CD4-positive, CD25-positive, alpha-beta regulatory T cell (primary cell): ENCODE results near the gene FBXL3. TPM values are rescaled to one million over a fixed set of nuclear protein-coding genes. Genes with fewer than 3 reads are reported as not detected.

Experiments
- ATAC-seq, 2 donors: fragments of 150-1000 bp; cut with Tn5 transposase; one replicate each; pipeline ENCODE4 v1.10.0; 2021; ENCODE audit warnings: low read depth in 2 of 2, moderate number of reproducible peaks in 2 of 2, moderate library complexity in 1 of 2
- DNase-seq, 3 donors: peaks; one replicate each; pipeline versions ENCODE4 v3.0.0 to v3.0.0-alpha.2; 2012 to 2022; ENCODE audit warnings: mixed read lengths in 1 of 3
- H3K27ac ChIP-seq: one replicate; pipeline ENCODE4 v1.7.0; 2013; ENCODE audit warnings: mild to moderate bottlenecking, low read length; ENCODE audit not compliant: insufficient read depth, poor library complexity, severe bottlenecking
- H3K27me3 ChIP-seq: one replicate; pipeline ENCODE4 v1.7.0; 2013; ENCODE audit warnings: low read length; ENCODE audit not compliant: control insufficient read depth, insufficient read depth
- H3K36me3 ChIP-seq: one replicate; pipeline ENCODE4 v1.7.0; 2013; ENCODE audit warnings: mild to moderate bottlenecking, low read length, moderate library complexity; ENCODE audit not compliant: control insufficient read depth, insufficient read depth
- H3K4me1 ChIP-seq: 2 replicates; pipeline ENCODE4 v1.7.0; 2013; ENCODE audit warnings: mild to moderate bottlenecking, low read length; ENCODE audit not compliant: insufficient read depth, control insufficient read depth, poor library complexity, severe bottlenecking
- H3K4me3 ChIP-seq: one replicate; pipeline ENCODE4 v1.7.0; 2013; ENCODE audit warnings: low read depth, mild to moderate bottlenecking, low read length, moderate library complexity
- H3K9me3 ChIP-seq, 2 experiments: 1 replicate in 1 of 2; 2 replicates in 1 of 2; pipeline ENCODE4 v1.7.0; 2013; ENCODE audit warnings: low read length in 2 of 2, mild to moderate bottlenecking in 1 of 2, moderate library complexity in 1 of 2; ENCODE audit not compliant: control insufficient read depth in 2 of 2
- H3K27ac Mint-ChIP-seq, 3 donors: one replicate each; pipeline ENCODE4 v1.8.0; 2020 to 2022; ENCODE audit warnings: mild to moderate bottlenecking in 3 of 3, mixed read lengths in 3 of 3, moderate library complexity in 2 of 3
- H3K27me3 Mint-ChIP-seq: one replicate; pipeline ENCODE4 v1.8.0; 2022; ENCODE audit warnings: mild to moderate bottlenecking, mixed read lengths
- H3K36me3 Mint-ChIP-seq: one replicate; pipeline ENCODE4 v1.8.0; 2020; ENCODE audit warnings: mixed read lengths
- H3K4me1 Mint-ChIP-seq, 4 donors: one replicate each; pipeline ENCODE4 v1.8.0; 2020 to 2022; ENCODE audit warnings: mixed read lengths in 4 of 4, mild to moderate bottlenecking in 1 of 4
- H3K4me3 Mint-ChIP-seq, 4 donors: one replicate each; pipeline ENCODE4 v1.8.0; 2020 to 2022; ENCODE audit warnings: mild to moderate bottlenecking in 4 of 4, mixed read lengths in 4 of 4, moderate library complexity in 3 of 4
- H3K9me3 Mint-ChIP-seq, 7 donors: one replicate each; pipeline ENCODE4 v1.8.0; 2020 to 2022; ENCODE audit warnings: mixed read lengths in 7 of 7, mild to moderate bottlenecking in 3 of 7, moderate library complexity in 2 of 7
- polyA plus RNA-seq, 4 donors: library from polyadenylated mRNA; unstranded; fragments of 300-500 nt; fragmentation: Illumina TruSeq; gene quantifications; one replicate each; pipeline ENCODE4 v1.2.3, GENCODE V29; 2021
- total RNA-seq: library from RNA; stranded (reverse); gene quantifications from one replicate; pipeline ENCODE4 v1.2.3, GENCODE V29; 2022

The FBXL3 gene
- total and polyA plus RNA-seq, 5 donors from 2014 or later: 36.7 to 89.0 (median 51.0) TPM

DNA sequence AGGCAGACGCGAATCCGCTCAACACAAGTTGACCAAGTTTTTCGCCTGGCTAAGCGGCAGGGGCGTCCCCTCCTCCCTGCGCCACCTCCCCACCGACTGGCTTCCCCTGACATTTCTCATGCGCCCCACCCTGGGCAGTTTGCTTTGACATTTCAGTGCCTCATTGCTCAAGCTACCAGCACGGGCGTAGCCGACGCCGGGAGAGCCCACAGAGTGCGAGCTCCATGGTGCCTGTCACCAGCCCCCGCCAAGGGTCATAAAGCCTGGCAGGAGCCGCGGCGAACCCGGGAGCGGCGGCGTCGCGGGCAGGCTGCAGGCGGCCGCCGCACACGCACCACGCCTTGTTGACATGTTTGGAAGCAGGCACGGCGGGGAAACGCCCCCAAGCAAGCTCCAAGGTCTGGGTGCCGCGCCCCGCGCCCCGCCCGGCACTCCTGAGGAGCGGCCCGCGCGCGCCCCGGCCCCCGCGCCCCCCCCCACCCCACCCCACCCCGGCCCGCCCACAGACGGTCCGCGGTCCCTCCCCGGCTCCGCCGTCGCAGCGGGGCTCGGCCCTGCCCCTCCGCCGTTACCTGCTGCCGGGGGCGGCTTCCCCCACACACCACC, 601 bp downstream of the FBXL3 start:
- H3K4me3 Mint-ChIP-seq: peak overlapping the region; percentile 97 to 100 (median 98)

DNA sequence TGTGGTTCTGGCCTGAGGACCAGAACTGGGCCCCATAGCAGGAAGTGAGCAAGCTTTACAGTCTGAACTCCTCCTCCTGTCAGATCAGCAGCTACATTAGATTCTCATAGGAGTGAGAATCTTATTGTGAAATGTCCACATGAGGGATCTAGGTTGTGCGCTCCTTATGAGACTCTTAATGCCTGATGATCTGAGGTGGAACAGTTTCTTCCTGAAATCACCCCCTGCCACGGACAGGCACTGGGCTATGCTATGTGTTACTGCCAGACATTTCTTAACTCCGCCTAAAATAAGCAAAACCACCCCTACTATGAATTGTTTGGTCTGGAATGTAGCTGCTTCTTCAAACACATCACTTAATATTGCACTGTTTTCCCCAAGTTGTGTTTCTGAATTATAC, 4.6 kb downstream of the FBXL3 start:
- DNase-seq (no peak), ATAC-seq (no peak)
- peaks cover 5% of the 10 kb centered on the region for H3K27me3 Mint-ChIP-seq
- H3K27ac Mint-ChIP-seq: peak overlapping the region in 2 of 3 donors; percentile 38 to 50
- H3K36me3 Mint-ChIP-seq: peaks cover 21% of the 10 kb centered on the region
- H3K9me3 Mint-ChIP-seq: no peaks in the 10 kb centered on the region
- Histone ChIP-seq H3K4me1 (peaks cover 81% of the 10 kb centered on the region), H3K27ac (peak overlapping the region; percentile 7), H3K27me3 (no peaks in the 10 kb centered on the region), H3K9me3 (no peaks in the 10 kb centered on the region), H3K4me3 (peak overlapping the region; percentile 41), H3K36me3 (peaks cover 28% of the 10 kb centered on the region)
- peak overlapping the region; percentile 97 to 100 (median 98) for H3K4me3 Mint-ChIP-seq
- peaks cover 46 to 79% (median 61%) of the 10 kb centered on the region in 4 donors for H3K4me1 Mint-ChIP-seq

More for the DNA sequence above, 601 bp downstream of the FBXL3 start:
- peaks cover 36 to 63% (median 48%) of the 10 kb centered on the region in 4 donors for H3K4me1 Mint-ChIP-seq
- peak overlapping the region; percentile 95 to 97 (median 96) for H3K27ac Mint-ChIP-seq
- peak overlapping the region; percentile 95 for H3K4me3 ChIP-seq
- peak overlapping the region; percentile 98 for H3K27ac ChIP-seq
- peaks cover 10% of the 10 kb centered on the region for H3K27me3 Mint-ChIP-seq
- no peaks in the 10 kb centered on the region for H3K27me3 ChIP-seq
- ATAC-seq (peak; percentile 47 to 65), DNase-seq (peak; percentile 76 to 89 (median 77))
- no peaks in the 10 kb centered on the region for H3K9me3 ChIP-seq
- H3K9me3 Mint-ChIP-seq: no peaks in the 10 kb centered on the region
- H3K36me3 Mint-ChIP-seq: peaks cover 9% of the 10 kb centered on the region
- peaks cover 7% of the 10 kb centered on the region for H3K36me3 ChIP-seq
- H3K4me1 ChIP-seq: peaks cover 54% of the 10 kb centered on the region

DNA sequence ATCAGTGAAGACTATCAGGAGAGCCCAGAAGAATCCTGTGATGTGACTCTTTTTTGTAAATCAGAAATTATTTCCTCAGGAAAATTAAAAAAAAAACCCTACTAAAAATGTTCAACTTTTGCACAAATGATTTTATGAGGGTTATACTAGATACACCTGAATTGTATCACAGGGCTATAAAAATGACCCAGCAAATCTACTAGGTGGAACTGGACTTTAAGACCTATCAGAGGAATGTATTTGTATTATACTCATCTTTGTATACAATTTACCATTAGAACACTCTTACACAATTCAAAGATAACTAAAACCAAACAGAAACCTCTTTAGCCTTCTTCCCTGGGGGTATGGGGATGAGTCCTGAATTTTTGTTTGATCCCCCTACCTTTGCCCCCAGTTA, 7.2 kb downstream of the FBXL3 start:
- Histone ChIP-seq H3K27ac (peak overlapping the region; percentile 18), H3K4me1 (peaks cover 88% of the 10 kb centered on the region), H3K9me3 (no peaks in the 10 kb centered on the region), H3K27me3 (no peaks in the 10 kb centered on the region), H3K36me3 (peaks cover 54% of the 10 kb centered on the region), H3K4me3 (peak overlapping the region; percentile 41)
- no peak for ATAC-seq
- Mint-ChIP-seq H3K27ac (no peak overlapping the region), H3K36me3 (peaks cover 36% of the 10 kb centered on the region), H3K9me3 (no peaks in the 10 kb centered on the region), H3K27me3 (no peaks in the 10 kb centered on the region), H3K4me3 (peak overlapping the region in 1 of 4 donors; percentile 10), H3K4me1 (peaks cover 53 to 87% (median 60%) of the 10 kb centered on the region in 4 donors)
- DNase-seq: no peak

DNA sequence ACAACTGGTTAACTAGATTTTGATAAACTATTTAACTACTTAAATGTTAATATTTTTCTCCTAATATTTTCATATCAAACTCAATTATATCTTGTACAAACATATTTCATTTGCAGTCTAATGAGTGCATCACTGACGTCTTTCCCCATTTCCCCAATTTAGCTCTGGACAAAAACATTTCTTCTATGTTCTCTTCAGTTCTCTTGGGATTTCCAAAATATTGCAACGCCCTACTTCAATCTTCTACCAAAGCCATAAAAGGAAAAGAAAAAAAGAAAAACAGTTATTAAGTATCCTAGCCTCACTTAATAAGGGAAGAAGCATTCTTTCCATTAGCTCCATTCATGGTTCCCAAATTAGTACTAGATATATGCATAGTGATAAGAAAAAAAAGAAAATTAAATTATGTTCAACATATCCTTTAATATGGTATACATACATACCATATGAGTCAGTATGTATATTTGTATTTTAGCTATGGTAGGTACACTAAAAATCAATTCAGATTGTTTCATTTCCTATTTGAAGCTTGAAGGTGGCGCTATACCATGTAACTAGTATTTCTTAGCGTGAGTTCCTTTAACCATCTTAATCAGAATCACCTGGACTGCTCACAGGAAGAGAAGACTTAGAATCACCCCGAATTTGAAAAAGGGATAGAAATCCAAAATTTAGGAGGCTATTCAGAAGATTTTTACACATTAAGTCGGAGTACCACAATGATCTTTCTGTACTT, 9.9 kb downstream of the FBXL3 start:
- peak overlapping the region in 2 of 4 donors; percentile 27 to 56 for H3K4me3 Mint-ChIP-seq
- peaks cover 68% of the 10 kb centered on the region for H3K4me1 ChIP-seq
- no peaks in the 10 kb centered on the region for H3K9me3 ChIP-seq
- H3K27me3 ChIP-seq: no peaks in the 10 kb centered on the region
- no peak overlapping the region for H3K4me3 ChIP-seq
- H3K27me3 Mint-ChIP-seq: no peaks in the 10 kb centered on the region
- H3K9me3 Mint-ChIP-seq: no peaks in the 10 kb centered on the region
- peaks cover 50 to 83% (median 59%) of the 10 kb centered on the region in 4 donors for H3K4me1 Mint-ChIP-seq
- ATAC-seq (no peak), DNase-seq (no peak)
- H3K27ac ChIP-seq: peak overlapping the region; percentile 3
- peaks cover 73% of the 10 kb centered on the region for H3K36me3 ChIP-seq
- H3K36me3 Mint-ChIP-seq: peaks cover 48% of the 10 kb centered on the region
- H3K27ac Mint-ChIP-seq: peak overlapping the region in 2 of 3 donors; percentile 2 to 31

DNA sequence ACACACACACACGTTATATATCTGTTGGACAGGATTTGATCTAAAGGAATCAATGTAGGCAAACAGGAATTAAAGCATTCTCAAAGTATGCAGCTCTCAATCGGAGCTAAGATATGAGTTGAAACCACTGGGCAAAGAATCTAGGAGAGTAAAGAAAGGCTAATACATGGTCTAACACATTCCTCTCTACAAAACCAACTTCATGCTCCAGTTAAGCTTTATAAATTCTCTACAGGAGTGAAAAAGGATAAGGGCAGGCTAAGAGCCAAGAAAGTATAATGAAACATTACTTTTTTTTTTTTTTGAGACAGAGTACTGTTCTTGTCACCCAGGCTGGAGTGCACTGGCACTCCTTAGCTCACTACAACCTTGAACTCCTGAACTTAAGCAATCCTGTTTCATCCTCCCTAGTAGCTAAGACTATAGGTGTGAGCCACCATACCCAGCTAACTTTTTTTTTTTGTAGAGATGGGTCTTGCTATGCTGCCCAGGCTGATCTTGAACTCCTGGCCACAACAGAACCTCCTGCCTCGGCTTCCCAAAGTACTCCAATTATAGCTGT, 10.6 kb downstream of the FBXL3 start:
- Histone ChIP-seq H3K36me3 (peaks cover 80% of the 10 kb centered on the region), H3K27ac (peak overlapping the region; percentile 50), H3K9me3 (no peaks in the 10 kb centered on the region), H3K4me1 (peaks cover 63% of the 10 kb centered on the region), H3K4me3 (peak overlapping the region; percentile 7), H3K27me3 (no peaks in the 10 kb centered on the region)
- DNase-seq: no peak
- Mint-ChIP-seq H3K27ac (peak overlapping the region in 2 of 3 donors; percentile 31 to 82), H3K9me3 (no peaks in the 10 kb centered on the region), H3K36me3 (peaks cover 53% of the 10 kb centered on the region), H3K4me1 (peaks cover 49 to 80% (median 58%) of the 10 kb centered on the region in 4 donors), H3K27me3 (no peaks in the 10 kb centered on the region), H3K4me3 (no peak overlapping the region)
- ATAC-seq: no peak

DNA sequence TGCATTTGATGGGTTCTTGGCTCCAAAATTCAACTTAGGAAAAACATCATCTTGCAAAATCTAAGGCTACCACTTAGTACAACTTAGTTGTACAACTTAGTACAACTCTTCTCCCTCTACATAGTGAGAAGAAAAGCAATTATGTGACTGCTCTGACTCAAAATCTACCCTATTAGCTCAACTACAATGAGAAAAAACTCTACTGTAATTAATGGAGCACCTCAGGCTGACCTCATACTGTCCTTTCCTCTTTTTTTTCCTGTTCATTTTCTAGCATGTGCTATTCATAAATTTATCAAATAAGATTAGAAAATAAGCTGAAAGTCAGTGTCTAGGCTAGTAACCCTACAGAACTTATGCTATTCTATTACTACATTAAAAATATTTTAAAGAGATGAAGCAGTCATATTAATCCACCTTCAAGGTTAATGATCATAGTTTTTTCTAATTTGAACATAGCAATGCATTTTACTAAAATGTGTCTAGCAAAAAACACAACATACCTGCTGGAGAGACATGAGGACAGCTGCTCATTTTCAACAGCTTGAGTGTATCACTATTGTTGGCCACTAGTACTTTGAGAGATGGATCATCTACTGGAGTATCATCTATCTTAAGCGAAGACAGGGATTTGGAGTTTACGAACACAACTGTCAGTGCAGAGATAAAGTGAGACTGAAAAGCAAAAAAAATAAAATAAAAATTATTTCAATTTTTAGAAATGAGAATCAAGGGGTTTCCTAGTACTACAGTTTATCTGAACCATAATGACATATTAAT, 11.9 kb downstream of the FBXL3 start:
- Histone ChIP-seq H3K4me3 (peak overlapping the region; percentile 9), H3K36me3 (peaks cover 82% of the 10 kb centered on the region), H3K27me3 (no peaks in the 10 kb centered on the region), H3K9me3 (no peaks in the 10 kb centered on the region), H3K4me1 (peaks cover 50% of the 10 kb centered on the region), H3K27ac (peak overlapping the region; percentile 50)
- peaks cover 44 to 76% (median 54%) of the 10 kb centered on the region in 4 donors for H3K4me1 Mint-ChIP-seq
- ATAC-seq (no peak), DNase-seq (no peak)
- peaks cover 0 to 1% (median 0%) of the 10 kb centered on the region in 7 donors for H3K9me3 Mint-ChIP-seq
- H3K4me3 Mint-ChIP-seq: no peak overlapping the region
- H3K36me3 Mint-ChIP-seq: peaks cover 61% of the 10 kb centered on the region
- H3K27ac Mint-ChIP-seq: peak overlapping the region in 1 of 3 donors; percentile 15
- no peaks in the 10 kb centered on the region for H3K27me3 Mint-ChIP-seq

DNA sequence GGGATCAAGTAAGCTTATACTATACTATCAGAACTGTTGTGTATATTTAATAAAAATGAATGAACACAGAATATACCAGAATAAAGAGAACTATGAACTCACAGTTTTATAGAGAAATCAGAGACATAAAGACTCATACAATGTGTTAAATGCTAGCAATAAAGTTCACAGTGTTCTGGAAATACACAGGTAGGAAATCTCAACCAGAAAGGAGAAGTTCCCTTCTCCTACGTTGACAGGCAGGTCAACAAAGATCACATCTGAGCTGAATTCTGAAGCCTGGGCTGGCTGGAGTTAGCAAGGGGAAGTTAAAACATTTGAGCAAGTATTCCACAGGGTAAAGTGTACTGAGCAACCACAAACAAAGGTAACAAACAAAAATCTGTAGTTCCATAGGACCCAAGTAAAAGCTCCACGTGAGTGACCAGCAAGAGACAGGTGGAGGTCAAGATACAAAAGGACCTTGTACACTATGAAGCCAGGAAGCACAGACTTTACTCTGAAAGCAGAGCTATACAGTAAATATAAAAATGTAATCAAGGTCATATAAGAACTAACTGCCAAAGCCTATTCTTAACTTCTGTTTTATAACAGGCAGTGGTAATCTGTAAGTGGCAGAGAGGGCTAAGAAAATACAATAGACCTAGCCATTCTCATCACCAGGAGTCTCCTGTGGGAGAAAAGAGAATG, 13.0 kb downstream of the FBXL3 start:
- H3K27ac Mint-ChIP-seq: peak overlapping the region in 2 of 3 donors; percentile 44 to 60
- H3K36me3 Mint-ChIP-seq: peaks cover 70% of the 10 kb centered on the region
- H3K4me3 Mint-ChIP-seq: peak overlapping the region in 2 of 4 donors; percentile 19 to 39

More for the DNA sequence above, 13.0 kb downstream of the FBXL3 start:
- H3K9me3 Mint-ChIP-seq: peaks cover 0 to 1% (median 0%) of the 10 kb centered on the region in 7 donors
- Histone ChIP-seq H3K4me3 (peak overlapping the region; percentile 9), H3K27me3 (no peaks in the 10 kb centered on the region), H3K27ac (no peak overlapping the region), H3K4me1 (peaks cover 43% of the 10 kb centered on the region), H3K9me3 (no peaks in the 10 kb centered on the region), H3K36me3 (peaks cover 93% of the 10 kb centered on the region)
- peaks cover 41 to 78% (median 54%) of the 10 kb centered on the region in 4 donors for H3K4me1 Mint-ChIP-seq
- DNase-seq (no peak), ATAC-seq (no peak)
- no peaks in the 10 kb centered on the region for H3K27me3 Mint-ChIP-seq
